ENCODE results near the gene DHRSX.
"Not testable (repeated sequence)": the region's sequence is repeated elsewhere in the genome, so short reads cannot be mapped to it uniquely, and the experiment has no call there.

DHRSX gene

DNA sequence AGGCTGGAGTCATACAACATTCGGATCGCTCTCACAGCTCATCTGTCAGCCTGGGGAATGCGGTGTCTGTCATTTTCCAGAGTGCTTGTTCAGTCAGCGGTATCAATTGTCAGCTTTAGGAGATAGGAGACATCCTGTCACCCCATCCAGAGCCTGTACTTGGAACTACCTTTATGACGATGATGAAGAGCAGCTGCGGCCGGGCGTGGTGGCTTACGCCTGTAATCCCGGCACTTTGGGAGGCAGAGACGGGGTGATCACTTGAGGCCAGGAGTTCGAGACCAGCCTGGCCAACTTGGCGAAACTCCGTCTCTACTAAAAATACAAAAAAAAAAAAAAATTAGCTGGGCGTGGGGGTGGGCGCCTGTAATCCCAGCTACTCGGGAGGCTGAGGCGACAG lies 289.1 kb downstream of the DHRSX start:
- not testable (repeated sequence) for DNase-seq (ENCODE audit: low spot score)

DNA sequence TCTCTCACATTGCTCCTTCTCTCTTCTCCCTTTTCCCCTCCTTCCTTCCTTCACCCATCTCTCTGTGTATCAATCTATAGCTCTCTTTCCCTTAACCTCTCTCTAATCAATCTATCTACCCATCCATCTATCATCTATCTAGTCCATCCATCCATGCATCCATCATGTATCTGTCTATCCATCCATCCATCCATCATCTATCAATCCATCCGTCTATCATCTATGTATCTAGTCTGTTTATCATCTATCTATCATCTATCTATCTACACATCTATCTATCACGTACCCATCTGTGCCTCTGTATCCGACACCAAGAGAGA lies 307.5 kb downstream of the DHRSX start:
- no peak for DNase-seq (ENCODE audit: low spot score)

DNA sequence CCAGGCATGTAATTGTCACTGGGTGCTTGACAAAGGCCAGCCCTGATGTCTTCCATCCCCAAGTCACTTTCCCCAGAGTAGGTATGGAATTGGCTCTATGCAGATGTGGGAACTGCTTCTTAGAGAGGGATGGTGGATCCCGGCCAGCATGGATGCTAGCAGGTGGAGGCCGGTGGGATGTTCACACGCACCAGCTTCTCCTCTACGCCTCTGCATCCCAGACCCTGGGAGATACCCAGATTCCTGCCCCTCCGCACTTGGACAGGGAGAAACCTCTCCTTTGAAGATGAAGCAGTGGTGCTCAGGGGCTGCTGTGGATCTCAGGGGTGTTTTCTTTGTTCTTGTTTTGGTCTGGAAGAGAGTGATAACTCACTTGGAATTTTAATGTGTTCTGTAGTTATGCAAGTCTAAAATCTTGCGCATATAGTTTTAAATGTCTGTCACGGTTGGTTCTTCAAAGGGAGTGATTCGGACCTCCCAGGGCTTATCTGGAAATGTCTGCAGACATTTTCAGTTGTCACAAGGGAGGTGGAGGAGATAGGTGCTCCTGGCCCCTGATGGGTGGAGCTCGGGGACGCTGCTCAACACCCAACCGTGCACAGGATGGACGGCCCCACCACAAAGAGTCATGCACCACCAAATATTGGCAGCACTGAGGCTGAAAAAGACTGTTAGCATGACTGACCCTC lies 308.0 kb downstream of the DHRSX start:
- DNase-seq (ENCODE audit: low spot score): no peak

DNA sequence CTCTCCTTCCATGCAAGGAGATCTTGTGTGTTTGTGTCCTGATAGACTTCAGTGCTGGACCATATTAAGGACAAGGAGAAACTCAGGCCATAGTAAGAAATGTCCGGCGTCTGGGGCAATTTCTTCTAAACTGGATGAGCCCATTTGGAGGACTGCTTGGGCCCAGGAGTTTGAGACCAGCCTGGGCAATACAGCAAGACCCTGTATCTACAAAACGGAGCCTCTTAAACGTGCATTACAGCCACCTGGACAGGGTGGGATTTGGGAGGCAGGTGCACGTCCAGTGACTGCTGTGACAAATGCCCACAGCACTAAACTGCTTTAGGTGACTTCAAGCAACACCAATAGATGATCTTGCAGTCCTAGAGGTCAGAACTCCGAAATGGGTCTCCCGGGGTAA lies 311.9 kb downstream of the DHRSX start:
- DNase-seq (ENCODE audit: low spot score): no peak

DNA sequence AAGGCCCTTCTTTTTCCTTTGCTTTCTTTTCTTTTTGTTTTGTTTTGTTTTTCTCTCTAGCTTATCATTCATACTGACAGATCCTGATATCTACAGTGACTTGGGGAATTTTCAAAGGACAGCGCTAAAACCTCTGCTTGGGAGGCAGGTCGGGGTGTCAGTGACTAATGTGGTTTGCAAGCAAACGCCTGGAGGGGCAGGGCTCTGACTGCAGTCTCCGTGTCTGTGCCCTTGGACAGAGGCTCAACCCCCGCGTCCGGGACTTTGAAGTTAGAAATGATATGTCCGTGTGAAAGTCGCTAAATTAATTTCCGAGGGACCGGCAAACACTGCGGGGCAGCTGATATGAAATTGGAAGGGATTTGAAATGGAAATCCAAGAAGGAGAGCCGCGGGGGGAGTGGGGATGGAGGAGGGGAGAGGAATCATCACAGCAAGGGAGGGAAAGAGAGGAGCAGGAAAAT lies 312.4 kb downstream of the DHRSX start:
- DNase-seq (ENCODE audit: low spot score): no peak

DNA sequence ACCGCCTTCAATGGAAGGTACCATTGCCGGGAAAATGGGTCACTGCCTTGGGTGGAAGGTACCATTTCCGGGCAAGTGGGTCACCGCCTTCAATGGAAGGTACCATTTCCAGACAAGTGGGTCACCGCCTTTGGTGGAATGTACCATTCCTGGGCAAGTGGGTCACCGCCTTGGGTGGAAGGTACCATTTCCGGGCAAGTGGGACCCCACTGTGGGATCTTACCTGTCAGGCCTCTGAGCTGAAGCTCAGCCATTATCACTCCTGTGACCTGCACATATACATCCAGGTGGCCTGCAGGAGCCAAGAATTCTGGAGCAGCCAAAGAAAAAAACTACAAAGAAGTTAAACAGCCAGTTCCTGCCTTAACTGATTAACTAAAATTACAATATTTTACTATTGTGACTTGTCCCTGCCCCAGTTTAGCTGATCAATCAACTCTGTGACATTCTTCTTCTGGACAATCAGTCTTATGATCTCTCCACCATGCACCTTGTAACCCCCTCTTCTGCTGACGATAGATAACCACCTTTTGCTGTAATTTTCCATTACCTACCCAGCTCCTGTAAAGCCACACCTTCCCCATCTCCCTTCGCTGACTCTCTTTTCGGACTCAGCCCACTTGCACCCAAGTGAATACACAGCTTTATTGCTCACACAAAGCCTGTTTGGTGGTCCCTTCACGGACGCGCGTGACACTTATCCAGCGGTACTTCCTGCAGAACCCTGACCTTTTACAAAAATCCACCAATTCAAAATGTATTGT lies 313.2 kb downstream of the DHRSX start:
- DNase-seq (ENCODE audit: low spot score): no peak

DNA sequence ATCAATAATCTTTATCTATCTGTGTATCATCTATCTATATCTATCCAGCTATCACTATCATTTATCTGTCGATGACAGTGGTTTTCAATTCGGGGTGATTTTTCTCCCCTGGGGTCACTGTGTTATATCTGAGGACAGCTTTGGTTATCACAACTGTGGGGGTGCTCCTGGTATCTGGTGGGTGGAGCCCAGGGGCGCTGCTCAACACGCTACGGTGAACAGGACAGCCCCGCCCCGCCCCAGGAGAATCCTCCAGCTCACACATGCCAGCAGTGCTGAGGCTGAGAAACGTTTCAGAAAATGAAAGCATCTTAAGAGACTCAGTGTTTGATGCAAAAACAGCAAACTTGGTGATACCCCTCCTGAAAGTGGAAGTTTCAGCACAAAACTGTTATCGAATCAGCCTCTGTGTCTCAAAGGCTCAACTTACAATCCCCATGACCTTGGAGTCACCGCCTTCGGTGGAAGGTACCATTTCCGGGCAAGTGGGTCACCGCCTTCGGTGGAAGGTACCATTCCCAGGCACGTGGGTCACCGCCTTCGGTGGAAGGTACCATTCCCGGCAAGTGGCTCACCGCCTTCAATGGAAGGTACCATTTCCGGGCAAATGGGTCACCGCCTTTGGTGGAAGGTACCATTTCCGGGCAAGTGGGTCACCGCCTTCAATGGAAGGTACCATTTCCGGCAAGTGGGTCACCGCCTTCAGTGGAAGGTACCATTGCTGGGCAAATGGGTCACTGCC lies 315.3 kb downstream of the DHRSX start:
- DNase-seq (ENCODE audit: low spot score): no peak

DNA sequence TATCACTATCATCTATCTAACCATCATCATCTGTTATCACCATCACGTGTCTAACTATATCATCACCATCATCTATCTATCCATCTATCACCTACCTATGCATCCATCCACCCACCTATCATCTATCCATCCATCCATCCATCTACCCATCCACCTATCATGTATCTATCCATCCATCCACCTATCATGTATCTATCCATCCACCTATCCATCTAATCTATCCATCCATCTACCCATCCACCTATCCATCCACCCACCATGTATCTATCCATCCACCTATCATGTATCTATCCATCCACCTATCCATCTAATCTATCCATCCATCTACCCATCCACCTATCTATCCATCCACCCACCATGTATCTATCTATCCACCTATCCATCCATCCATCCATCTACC lies 316.7 kb downstream of the DHRSX start:
- no peak for DNase-seq (ENCODE audit: low spot score)

DNA sequence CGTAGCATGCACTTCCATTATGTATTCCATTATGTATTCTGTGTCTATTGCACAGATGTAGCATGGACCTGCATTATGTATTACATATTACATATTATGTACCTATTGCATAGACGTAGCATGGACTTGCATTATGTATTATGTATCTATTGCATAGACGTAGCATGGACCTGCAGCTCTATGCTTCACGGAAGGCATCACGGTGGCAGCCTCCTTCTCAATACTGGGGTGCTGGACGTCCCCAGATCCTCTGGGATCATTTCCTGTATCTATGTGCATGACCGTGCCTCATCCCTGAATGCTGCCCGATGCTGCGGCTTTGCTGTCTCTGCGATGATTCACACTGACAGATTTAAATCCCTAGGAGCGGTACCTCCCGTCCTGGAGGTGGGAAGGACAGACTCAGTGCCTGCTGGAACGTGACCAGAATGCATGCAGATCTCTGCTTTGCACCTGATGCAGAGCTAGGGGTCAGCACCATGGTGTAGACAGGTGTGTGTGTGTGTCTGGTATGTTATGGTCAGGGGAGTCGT lies 317.5 kb downstream of the DHRSX start:
- no peak for DNase-seq (ENCODE audit: low spot score)

DNA sequence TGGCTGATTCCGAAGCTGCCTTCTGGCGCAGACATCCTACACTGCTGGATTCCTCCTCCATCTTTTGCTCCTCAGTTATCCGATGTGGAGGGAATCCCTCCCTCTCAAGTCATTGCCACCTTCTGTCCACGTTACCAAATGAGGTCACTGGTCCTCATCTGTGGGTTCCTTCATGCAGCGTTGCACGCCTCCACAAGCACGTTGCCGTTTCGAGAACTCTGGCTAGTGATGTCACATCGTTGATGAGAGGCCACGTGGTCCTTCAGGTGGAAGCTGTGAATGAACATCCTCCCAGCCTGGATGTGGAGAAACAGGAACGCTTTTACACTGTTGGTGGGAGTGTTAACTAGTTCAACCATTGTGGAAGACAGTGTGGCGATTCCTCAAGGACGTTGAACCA lies 323.2 kb downstream of the DHRSX start:
- DNase-seq (ENCODE audit: low spot score): no peak

DNA sequence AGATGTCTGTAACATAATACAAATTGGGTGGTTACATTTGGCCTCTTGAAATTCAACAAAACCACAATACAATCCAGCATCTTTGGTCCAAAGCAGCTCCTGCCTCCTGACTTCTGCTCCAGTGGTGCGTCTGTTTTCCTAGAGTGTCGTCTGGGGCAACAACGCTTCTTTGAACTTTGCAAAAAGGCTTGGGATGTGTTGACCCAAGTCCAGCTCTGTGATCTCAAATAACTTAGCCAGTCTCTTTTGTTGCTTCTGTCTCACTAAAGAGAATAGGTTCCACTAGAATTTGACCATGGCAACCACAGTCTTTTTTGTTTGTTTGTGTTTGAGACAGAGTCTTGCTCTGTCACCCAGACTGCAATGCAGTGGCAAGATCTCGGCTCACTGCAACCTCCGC lies 324.0 kb downstream of the DHRSX start:
- no peak for DNase-seq (ENCODE audit: low spot score)

DNA sequence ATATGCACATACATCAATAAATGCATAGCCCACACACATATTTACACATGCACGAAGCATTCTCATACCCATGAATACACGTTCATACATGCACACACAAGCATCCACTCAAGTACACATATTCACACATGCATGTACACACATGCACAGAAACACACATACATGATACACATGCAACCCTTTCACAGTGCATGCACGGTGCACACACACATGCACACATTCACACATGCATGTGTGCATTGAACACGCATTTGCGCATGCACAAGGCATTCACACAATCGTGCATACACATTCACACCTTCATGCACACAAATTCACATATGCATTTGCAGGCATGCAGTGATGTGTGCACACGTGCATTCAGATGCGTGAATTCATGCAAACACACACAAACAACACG lies 324.5 kb downstream of the DHRSX start:
- no peak for DNase-seq (ENCODE audit: low spot score)

DNA sequence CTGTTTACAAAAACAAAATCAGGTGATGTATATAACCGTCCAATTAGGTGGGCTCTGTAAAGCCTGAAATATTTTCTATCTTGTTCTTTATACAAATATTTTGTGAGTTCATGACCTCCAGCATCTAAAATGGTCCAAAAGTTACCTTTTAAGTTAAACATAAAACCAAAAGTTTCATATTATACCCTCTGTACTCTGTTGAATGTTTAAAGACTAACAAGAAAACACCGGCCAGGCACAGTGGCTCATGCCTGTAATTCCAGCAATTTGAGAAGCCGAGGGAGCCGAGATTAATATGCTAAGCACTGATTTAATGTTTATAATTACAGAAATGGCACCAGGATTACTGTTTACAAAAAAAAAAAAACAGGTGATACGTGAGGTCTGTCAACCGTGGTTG lies 328.4 kb downstream of the DHRSX start:
- DNase-seq (ENCODE audit: low spot score): no peak

All from germinal center (tissue), 1 donor.